ENCODE results near the gene APAF1.

The APAF1 gene

GRCh38 chr12:98769068-98769467 lies 124.0 kb downstream of the APAF1 start:
- no peak for DNase-seq

DNA sequence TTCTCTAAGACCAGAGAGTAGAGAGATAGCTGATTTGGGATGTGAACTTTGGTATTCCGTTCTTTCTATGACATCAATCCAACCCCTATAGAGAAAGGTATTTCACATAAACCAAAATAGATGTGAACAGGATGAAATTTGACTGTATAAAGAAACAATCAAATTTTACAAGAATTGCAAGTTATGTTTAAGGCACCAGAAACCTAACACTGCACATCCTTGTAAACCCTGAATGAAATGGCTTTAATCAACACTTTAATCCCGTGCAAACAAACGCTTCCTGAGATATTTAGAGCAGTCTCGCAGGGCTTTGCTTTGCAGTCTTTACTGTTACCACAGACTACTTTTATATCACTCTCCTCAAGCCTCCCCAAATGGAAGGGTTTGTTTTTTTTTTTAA lies 125.1 kb downstream of the APAF1 start:
- no peak for DNase-seq

- DNase-seq, result peak; percentile 3
Observed at GRCh38 chr12:98771811-98772752, 127.0 kb downstream of the APAF1 start.

- DNase-seq, result no peak
Observed at GRCh38 chr12:98772818-98773217, 127.7 kb downstream of the APAF1 start.

DNA sequence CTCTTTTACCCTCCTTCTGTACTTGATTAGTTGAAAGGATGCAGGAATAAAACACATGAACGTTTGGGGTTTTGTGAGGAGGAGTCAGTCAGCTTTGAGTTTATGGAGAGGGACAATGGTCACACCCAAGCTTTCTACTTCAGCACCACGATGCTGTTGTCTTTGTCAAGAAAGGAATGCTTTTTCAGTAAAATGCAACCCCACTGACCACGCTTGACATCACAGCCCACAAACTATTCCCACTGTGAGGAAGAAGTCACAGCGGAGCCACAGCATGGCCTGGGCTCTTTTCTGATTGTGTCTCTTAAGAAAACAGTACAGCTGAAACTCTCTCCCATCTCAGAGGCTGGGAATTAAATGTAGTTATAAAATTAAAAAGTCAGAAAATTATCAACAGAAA lies 135.2 kb downstream of the APAF1 start:
- DNase-seq, result no peak

DNA sequence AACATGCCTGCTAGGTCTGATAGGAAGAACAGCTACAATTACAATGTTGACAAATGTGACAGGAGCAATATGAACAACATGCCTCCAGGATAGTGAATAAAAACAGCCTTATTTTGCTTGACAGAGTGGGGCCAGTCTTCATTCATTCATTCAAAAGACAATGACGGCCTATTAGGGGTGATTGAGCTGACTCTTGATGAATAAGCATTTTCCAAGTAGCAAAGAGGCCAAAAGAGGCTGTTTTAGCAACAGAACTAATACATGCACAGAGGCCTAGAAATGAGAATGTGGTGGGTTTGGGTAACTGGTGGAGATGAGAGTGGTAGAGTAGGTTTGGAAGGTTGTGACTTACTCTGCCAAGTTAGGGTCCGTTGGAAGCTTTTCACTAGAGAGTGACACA lies 138.3 kb downstream of the APAF1 start:
- DNase-seq, result no peak

All from suppressor macrophage treated with lipopolysaccharide for 4 hours (primary cell).